Measurements from ENCODE around the gene ARID1B. TPM values are rescaled to one million over a fixed set of nuclear protein-coding genes. Genes with fewer than 3 reads are reported as not detected.
"Not testable (repeated sequence)": the region's sequence is repeated elsewhere in the genome, so short reads cannot be mapped to it uniquely, and the experiment has no call there.

Gene ARID1B
- total and polyA plus RNA-seq, 10 of the 15 experiments (the other 5 are each of a cell fraction or from before 2014, with no cell fraction given) = 24.7 to 133 (median 54.6) TPM

GRCh38 chr6:157145656-157146285, 368.6 kb downstream of the ARID1B start:
- Histone ChIP-seq H4K20me1 (ENCODE audit: control insufficient read depth, insufficient read depth) (no peaks in the 10 kb centered on the region), H3K9ac (ENCODE audit: control insufficient read depth, insufficient read depth, low read length) (no peak overlapping the region), H3K9me3 (replicated peaks; ENCODE audit: control insufficient read depth, insufficient read depth, low read length) (no peaks in the 10 kb centered on the region), H3K4me2 (ENCODE audit: control insufficient read depth, insufficient read depth) (no peak overlapping the region), H2AFZ (ENCODE audit: control insufficient read depth, low read depth, low read length) (no peak overlapping the region), H3K79me2 (ENCODE audit: control insufficient read depth, insufficient read depth, low read length) (no peaks in the 10 kb centered on the region), H3K27me3 (replicated peaks in 1 of 2; ENCODE audit: control insufficient read depth in 2 of 2, insufficient read depth in 2 of 2, low read length in 1 of 2) (no peaks in the 10 kb centered on the region), H3K4me3 (no peak overlapping the region), H3K4me1 (ENCODE audit: control insufficient read depth, insufficient read depth, low read length) (no peaks in the 10 kb centered on the region), H3K27ac (ENCODE audit: control insufficient read depth, insufficient read depth) (no peak overlapping the region), H3K36me3 (ENCODE audit: control insufficient read depth in 2 of 2, insufficient read depth in 2 of 2, low read length in 1 of 2) (peaks cover 5 to 28% of the 10 kb centered on the region in 2 experiments)
- WGBS (ENCODE audit: insufficient coverage, insufficient replicate concordance, low lambda C conversion rate, missing lambda C conversion rate) = 90% methylated on average over 6 of the region's 6 CpGs
- intact Hi-C loops (cut with micrococcal nuclease; ENCODE audit: unreplicated experiment) (no loop called here), in situ Hi-C loops (cut with MboI) (no loop called here)
- DNase-seq (ENCODE audit: low read depth, low spot score) (no peak), ATAC-seq (no peak), FAIRE-seq (no peak)
- BruUV-seq (replicated peaks) = no TSS peak
- ChIA-PET POLR2A (no interaction called here), RAD21 (ENCODE audit: unreplicated experiment) (no interaction called here), CTCF (interaction anchor here (1.2 kb wide), 1 partner anchor 10 kb away, joined by 3 read pairs; no protein-coding TSS in a partner anchor), SMC1A (ENCODE audit: uncharacterized antibody, unreplicated experiment) (interaction anchor here (1.2 to 1.9 kb wide), 3 partner anchors 14 to 128 kb away, joined by 3 to 5 read pairs (median 4); no protein-coding TSS in a partner anchor)
- no peak for TF ChIP-seq TCF7 (IDR thresholded peaks at IDR 0.05; ENCODE audit: borderline replicate concordance)

GRCh38 chr6:157147054-157148026, 370.2 kb downstream of the ARID1B start:
- H2AFZ ChIP-seq (ENCODE audit: control insufficient read depth, low read depth, low read length); H3K4me2 ChIP-seq (ENCODE audit: control insufficient read depth, insufficient read depth); RAD21 ChIA-PET (ENCODE audit: unreplicated experiment); CTCF ChIA-PET; H3K27me3 ChIP-seq (replicated peaks in 1 of 2; ENCODE audit: control insufficient read depth in 2 of 2, insufficient read depth in 2 of 2, low read length in 1 of 2); FAIRE-seq; in situ Hi-C loops (cut with MboI); H3K9me3 ChIP-seq (replicated peaks; ENCODE audit: control insufficient read depth, insufficient read depth, low read length); H3K27ac ChIP-seq (ENCODE audit: control insufficient read depth, insufficient read depth); POLR2A ChIA-PET; ATAC-seq; DNase-seq (ENCODE audit: low read depth, low spot score); H4K20me1 ChIP-seq (ENCODE audit: control insufficient read depth, insufficient read depth); BruUV-seq (replicated peaks); H3K9ac ChIP-seq (ENCODE audit: control insufficient read depth, insufficient read depth, low read length); H3K4me1 ChIP-seq (ENCODE audit: control insufficient read depth, insufficient read depth, low read length); H3K4me3 ChIP-seq; intact Hi-C loops (cut with micrococcal nuclease; ENCODE audit: unreplicated experiment); H3K79me2 ChIP-seq (ENCODE audit: control insufficient read depth, insufficient read depth, low read length): not testable (repeated sequence)
- peaks cover 4 to 26% of the 10 kb centered on the region in 2 experiments for H3K36me3 ChIP-seq (ENCODE audit: control insufficient read depth in 2 of 2, insufficient read depth in 2 of 2, low read length in 1 of 2)
- SMC1A ChIA-PET (ENCODE audit: uncharacterized antibody, unreplicated experiment) = interaction anchor here (1.9 kb wide), 1 partner anchor 113 kb away, joined by 4 read pairs; no protein-coding TSS in a partner anchor
- 93% methylated on average over 21 of the region's 74 CpGs for WGBS (ENCODE audit: insufficient coverage, insufficient replicate concordance, low lambda C conversion rate, missing lambda C conversion rate)

Measured in GM12878 (cell line).